ENCODE data around the gene ZCCHC7. TPM values are rescaled to one million over a fixed set of nuclear protein-coding genes. Genes with fewer than 3 reads are reported as not detected.
"Not testable (repeated sequence)": the region's sequence is repeated elsewhere in the genome, so short reads cannot be mapped to it uniquely, and the experiment has no call there.

The ZCCHC7 gene
- total RNA-seq, 1 experiment from 2014 or later, result 17.1 TPM

DNA sequence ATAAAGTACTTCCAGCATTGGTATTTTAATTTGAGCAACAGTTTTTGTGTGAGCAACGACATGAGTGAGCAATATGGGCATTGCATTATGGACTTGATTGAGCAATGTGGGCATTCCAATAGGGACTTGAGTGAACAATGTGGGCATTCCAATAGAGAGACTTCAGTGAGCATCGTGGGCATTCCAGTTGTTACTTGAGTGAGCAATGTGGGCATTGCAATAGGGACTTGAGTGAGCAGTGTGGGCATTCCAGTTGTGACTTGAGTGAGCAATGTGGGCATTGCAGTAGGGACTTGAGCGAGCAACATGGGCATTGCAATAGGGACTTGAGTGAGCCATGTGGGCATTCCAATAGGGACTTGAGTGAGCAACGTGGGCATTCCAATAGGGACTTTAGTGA lies 52.2 kb downstream of the ZCCHC7 start:
- DNase-seq (ENCODE audit: low read depth), result no peak

DNA sequence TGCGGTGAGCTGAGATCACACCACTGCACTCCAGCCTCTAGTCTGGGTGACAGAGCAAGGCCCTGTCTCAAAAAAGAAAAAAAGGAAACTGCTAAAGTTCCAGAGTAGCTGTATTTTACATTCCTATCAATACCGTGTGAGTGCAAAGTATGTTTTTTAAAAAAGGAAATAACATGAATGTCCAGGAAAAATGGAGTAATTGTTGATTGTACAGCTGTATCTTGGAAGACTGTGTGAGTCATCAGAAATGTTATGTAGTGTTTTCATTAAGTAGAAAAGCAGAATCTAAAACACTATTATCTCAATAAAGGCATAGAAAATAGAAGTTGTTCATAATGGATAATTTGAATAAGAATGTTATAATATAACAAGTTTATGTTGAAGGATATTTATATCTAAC lies 53.9 kb downstream of the ZCCHC7 start:
- DNase-seq (ENCODE audit: low read depth), result no peak

DNA sequence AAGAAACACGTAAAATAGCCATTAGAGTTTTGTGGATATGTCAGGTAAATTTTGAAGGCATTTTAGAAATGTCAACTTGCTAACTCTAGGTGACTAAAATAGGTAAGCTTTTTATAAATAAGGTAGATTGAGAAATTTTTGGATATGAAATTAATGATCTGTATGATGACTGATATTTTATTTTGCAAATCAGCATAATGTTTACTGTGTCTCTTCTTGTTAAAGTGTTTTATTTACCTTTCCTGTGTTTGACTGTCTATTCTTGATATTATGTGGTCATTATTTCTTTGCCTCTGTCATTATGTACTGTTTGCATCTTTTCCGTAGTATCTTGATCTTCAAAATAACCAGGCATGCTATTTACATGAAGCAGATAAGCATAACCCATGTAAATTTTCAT lies 58.4 kb downstream of the ZCCHC7 start:
- DNase-seq (ENCODE audit: low read depth), result no peak

DNA sequence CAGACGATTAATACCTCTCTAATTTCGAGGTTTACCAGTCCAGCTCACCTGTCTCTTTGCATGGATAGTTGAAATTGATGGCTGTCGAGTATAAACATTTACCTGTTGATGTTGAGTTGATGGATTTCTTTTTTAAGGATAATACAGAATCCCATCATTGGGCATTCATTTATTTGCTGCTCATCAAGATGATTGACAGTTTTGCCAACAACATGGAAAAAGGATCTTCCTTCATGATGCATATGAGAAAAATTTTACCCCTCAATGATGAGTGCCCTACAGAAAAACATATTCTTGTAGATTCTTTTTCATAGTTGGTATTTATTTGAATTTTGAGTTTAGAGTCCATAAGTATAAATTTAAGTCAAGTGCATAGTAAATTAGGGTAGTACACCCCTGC lies 59.2 kb downstream of the ZCCHC7 start:
- no peak for DNase-seq (ENCODE audit: low read depth)

DNA sequence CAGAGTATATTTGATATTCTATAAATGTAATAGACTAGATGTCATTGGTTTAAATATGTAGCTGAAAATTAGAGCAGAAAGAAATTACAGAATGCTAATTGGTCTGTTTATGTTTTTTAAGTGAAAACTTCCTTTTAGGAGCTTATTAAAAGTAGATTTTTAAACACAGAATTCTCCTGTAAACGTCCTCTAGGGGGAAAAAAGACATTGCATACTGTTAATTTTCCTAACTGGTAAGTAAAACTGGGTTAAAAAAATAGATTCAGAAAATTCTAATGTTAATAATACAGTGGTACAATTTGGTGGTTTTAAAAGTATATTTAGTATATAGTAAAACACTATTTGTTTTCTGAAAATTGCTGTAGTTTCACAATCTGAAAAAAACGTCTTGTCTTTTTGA lies 59.8 kb downstream of the ZCCHC7 start:
- no peak for DNase-seq (ENCODE audit: low read depth)

DNA sequence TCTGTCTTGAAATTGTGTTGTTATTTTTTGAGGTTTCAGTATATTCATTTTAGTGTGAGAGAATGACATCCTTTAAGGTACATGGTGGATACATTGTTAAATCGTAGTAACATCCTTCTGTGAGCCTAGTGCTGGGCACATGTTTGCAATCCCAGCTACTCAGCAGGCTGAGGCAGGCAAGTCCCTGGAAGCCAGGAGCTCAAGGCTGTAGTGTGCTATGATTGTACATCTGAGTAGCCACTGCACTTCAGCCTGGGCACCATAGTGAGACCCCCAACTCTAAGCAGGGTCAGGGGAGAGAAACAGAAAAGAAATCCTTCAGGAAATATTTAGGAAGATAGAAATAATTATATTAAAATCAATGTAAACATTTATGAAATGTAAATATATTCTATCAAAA lies 62.3 kb downstream of the ZCCHC7 start:
- no peak for DNase-seq (ENCODE audit: low read depth)

DNA sequence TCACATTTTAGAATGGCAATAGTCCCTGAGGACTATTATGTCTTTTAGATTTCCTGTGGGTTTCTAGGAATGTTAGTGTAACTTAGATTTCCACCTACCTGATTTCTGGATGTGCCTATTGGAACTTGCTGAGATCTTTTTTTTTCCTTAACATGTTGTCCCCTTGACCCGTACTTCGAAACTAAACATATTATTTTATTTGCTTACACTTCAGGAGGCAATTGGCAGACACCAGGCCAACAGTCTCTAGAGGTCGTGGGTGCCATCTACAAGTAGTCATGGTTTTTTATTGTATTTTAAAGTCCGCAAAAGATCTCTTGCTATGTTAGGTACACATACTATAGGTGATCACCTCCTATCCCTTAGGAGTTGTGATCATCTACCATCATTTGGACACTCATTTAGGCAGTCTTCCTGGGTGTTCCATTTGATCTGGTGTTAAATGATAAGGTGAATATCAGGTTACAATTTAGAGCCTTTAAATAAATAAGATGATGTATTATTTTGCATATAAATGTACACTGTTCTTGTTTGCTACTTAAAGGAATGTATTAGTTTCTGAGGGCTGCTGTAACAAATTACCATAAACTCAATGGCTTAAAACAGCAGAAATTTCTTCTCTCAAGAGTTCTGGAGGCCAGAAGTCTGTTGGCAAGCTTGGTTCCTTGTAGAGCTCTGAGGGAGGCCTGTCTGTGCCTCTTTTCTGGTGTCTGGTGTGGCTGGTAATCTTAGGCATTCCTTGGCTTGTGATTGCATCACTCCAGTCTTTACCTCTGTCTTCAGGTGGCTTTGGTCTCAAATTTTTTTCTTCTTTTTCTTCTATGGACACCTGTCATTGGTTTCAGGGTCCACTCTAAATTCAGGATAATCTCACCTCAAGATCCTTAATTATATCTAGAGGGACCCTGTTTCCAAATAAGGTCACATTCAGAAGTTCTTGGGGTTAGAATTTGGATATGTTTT lies 64.8 kb downstream of the ZCCHC7 start:
- no peak for DNase-seq (ENCODE audit: low read depth)

DNA sequence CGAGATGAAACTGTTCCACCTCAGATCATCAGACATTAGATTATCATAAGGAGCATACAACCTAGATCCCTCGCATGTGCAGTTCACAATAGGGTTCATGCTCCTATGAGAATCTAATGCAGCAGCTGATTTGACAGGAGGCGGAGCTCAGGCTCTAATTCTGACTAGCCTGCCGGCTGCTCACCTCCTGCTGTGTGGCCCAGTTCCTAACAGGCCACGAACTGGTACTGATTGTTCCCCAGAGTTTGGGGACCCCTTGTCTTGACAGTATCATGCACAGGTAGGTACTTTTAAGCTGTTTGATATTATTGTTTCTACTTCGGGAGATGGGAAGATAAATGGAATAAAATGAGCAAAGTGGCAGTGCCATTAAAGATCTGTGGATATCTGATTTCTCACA lies 66.9 kb downstream of the ZCCHC7 start:
- no peak for DNase-seq (ENCODE audit: low read depth)

DNA sequence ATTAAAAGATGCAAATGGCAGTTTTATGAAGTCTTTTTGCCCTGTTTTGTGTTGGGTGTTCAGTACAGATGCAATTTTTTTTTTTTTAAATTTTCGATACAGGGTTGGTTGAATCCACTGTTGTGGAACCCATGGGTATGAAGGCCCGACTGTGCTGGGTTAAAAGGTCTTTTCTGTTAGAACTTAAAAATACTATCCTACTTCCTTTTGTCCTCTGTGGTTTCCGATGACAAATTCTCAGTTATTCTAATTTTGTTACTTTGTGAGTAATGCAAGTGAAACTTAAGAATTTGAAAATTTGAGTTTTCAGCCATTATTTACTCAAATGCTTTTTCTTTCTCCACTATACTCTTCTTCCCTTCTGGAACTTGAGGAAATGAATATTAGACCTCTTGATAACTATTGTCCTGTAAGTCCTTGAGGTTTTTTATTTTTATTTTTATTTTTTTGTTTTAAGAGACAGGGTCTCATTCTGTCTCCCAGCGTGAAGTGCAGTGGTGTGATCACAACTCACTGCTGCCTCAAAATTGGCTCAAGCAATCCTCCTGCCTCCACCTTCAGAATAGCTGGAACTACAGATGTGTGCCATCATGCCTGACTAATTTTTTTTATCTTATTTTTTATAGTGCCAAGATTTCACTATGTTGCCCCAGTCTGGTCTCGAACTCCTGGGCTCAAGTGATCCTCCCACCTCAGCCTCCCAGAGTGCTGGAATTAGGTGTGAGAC lies 67.5 kb downstream of the ZCCHC7 start:
- peak; percentile 61 for DNase-seq (ENCODE audit: low read depth)

DNA sequence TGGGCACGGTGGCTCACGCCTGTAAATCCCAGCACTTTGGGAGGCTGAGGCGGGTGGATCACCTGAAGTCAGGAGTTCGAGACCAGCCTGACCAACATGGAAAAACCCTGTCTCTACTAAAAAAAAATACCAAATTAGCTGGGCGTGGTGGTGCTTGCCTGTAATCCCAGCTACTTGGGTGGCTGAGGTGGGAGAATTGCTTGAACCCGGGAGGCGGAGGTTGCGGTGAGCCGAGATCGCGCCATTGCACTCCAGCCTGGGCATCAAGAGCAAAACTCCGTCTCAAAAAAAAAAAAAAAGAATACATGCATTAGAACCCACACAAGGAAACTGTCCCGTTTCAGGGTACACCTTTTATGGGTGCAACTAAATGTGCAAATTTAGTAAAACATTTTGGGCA lies 70.4 kb downstream of the ZCCHC7 start:
- DNase-seq (ENCODE audit: low read depth), result not testable (repeated sequence)

DNA sequence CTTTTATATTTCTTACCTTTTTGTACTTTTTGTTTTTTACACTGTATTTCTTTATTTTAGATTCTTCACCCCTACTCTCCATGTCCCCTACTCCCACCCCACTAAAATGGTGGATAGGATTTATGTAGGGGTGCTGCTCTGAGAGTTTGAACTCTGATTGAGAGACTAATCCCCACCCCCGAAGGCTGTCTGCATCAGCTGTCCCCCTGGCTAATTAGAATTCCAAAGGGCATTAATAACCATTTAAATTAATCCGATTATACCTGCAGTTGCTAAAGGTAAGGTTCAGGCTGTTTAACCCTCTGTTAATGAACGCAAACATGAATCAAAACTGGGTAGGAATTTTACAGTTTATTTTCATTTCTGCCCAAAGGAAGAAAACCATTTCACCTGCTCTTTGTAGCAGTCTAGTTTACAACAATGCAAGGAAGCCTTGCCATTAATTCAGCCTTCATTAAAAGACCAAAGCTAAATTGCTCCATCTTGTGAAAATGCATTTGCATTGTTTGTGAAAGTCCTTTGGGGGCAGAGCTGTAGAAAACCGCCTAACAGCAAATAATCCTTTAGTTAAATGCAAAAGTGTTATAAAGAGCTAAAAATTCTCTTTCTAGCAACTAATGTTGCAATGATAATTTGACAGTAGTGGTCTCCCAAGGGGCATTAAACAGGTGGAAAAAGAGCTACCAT lies 71.2 kb downstream of the ZCCHC7 start:
- DNase-seq (ENCODE audit: low read depth), result no peak

DNA sequence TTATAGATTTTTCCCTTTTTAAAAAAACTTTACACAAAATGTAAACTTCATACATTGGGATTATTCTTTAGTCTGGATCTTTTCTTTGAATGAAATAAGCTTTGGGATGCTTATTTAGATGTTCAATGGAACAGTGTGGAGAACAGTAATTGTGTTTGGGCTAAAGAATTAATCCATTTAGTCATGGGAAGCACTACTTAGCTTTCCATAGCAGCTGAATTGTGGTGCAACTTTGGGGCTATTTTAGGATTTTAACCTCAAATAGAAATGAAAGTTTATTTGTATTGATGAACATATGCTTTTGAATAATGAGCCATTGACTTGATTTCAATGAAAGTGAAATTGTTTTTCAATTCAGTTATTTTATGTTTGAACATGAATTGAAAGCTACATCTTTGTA lies 72.4 kb downstream of the ZCCHC7 start:
- no peak for DNase-seq (ENCODE audit: low read depth)

DNA sequence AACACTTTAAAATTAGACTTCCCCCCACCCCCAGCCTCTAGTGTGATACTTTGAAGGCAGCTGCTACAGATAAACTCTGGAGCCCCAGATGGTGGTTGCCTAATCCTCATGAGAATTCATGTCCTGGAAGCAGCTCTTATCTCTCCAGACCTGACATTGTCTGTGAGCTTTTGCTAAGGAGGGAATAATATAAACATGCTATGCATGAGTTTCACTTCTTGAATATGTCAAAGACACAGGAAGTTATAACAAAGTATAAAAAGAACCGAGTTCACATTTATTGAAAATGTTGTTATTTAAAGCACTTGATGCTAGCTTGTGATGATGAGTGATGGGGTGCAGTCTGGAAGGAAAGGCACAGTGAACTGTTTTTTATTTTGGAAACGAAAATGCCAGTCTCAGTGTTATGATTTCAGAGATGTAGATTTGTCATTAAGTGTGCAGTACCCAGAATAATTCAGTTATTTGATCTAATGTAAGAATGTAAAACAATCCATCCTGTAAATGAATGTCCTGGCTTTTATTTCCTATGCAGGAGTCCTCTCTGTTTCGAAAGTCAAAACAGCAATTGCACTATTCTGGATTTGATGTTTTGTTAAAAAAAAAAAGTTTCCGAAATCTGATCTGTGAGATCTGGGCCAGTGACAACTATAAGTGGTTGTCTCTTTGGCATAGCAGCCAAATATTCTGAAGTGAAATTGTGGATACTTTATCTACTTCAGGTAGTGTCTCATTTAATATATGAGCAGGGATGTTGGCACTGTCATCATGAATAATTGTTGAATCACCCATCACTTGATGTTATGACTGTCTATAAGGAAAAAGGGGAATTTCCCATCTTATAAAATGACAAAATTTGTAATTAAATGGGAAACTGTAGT lies 77.0 kb downstream of the ZCCHC7 start:
- peak; percentile 56 for DNase-seq (ENCODE audit: low read depth)

DNA sequence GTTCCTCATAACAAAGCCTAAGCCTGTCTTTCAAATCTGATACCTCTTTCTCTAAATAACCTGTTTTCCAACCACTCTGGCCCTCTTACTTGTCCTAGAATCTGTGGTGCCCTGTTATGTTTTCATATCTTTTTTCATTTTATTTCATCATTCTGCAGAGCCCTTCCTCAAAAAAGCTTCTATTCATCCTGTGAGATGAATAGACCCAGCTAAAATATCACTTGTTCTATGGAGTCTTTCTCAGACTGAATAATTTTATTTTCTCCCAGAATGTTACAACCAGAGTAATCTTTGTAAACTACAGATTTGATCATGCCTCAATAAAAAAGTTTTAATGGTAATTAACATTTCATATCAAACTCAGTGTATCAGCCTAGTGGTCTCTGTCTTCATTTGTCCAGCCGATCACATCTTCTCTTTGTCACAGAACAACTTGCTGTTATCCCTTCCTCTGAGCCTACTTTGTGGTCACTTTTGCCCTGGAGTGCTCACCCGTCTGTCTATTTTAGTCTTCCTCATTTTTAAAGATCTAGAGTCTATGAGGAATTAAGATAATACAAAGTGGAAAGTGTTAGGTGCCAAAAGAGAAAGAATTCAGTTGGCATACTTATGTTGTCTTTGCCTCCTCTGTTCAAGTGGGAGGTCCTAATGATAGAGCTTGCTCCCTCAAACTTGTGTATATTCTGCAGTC lies 77.8 kb downstream of the ZCCHC7 start:
- no peak for DNase-seq (ENCODE audit: low read depth)

DNA sequence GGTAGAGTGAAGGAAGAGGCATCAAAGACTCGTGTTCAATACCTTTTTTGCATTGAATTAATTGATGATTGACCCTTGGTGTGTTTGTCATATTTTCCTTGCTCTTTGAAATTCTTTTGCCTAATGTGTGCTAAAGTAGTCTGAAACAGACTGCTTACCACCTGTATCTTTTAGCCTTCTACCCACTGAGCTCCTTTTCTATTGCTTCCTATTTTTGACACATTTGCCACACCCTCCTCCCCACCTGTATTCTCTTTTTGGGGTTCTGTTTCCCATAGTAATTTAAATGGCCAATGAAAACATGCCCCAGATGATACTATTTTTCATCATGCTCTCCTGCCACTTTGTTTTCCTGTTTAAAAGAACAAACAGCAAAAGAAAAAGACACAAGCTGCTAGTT lies 78.5 kb downstream of the ZCCHC7 start:
- no peak for DNase-seq (ENCODE audit: low read depth)

DNA sequence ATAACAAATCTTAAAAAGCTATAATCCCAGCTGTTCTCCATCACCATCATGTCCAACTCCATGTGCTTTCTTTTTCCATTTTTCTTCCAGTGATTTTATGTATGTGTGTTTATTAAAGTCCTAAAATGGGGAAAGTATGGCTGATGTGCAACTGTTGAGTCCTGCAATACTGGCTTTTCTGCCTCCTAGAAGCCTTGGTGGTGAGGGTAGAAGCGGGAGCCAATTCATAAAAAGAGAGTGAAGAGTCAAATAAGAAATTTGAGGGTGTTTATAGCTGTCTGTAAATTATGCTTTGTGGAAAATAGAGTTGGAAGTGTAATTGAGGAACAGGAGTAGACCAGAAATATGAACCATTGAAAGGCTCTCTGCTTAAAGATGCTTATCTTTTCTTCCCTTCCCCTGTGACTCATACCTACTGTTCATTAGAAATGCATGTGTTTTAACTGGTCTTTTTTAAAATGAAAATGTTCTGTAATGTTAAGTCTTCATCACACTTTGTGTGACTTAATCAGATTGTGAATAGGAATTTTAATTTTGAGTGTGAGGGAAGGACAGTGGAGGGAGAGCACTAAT lies 80.1 kb downstream of the ZCCHC7 start:
- peak; percentile 59 for DNase-seq (ENCODE audit: low read depth)

DNA sequence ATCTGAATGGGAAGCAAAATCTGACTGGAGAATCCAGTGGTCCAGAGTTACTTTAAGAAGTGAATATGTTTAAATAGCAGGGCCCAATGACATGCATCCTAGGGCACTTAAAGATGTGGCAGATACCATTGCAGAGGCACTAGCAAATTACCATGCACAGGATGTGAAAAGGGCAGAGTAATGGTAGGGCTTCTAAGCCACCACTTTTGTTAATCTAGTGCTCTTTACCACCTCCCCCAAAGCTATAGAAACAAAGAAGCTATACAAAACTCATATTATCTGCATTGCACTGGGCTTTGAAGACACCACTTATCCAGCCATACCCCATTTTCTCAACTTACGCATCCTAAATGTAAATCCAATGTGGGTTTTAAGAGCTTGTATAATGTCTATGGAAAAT lies 81.2 kb downstream of the ZCCHC7 start:
- no peak for DNase-seq (ENCODE audit: low read depth)

DNA sequence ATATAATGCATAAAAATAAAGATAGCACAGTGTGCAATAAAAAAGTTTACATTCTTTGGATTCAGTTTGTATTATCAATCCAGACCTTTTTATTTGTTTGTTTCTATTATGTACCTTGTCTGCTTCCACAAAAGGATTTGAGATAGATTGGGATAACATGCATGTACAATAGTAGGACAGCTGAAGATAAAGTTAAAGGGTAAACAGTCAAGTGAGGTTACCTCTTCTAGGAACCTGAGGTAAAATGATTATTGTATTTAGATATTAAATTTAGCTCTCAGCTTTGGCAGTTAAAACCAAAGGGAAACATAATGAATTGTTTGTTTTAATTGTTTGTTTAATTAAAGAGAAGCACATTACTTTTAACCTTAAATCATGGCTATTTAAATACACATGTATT lies 81.7 kb downstream of the ZCCHC7 start:
- DNase-seq (ENCODE audit: low read depth), result no peak

DNA sequence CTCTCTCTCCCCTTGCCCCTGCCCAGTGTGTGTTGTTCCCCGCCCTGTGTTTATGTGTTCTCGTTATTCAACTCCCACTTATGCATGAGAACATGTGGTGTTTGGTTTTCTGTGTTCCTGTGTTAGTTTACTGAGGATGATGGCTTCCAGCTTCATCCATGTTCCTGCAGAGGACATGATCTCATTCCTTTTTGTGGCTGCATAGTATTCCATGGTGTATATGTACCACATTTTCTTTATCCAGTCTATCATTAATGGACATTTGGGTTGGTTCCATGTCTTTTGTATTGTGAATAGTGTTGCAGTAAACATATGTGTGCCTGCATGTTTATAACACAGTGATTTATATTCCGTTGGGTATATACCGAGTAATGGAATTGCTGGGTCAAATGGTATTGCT lies 83.1 kb downstream of the ZCCHC7 start:
- not testable (repeated sequence) for DNase-seq (ENCODE audit: low read depth)

DNA sequence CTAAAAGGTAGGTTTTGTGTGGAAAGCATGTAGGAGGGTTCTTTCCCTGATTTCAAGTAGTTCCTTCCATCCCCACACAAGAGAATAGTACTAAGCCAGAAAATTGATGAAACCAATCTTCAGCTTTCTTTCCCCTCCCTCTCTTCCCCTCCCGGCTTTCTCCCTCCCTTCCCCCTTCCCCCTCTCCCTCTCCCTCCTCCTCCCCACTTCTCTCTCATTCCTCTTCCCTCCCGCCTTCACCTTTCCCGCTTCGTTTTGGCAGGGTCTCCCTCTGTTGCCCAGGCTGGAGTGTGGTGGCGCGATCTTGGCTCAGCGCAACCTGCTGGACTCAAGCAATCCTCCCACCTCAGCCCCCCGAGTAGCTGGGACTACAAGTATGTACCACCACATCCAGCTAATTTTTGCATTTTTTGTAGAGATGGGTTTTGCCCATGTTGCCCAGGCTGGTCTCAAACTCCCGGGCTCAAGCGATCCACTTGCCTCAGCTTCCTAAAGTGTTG lies 85.8 kb downstream of the ZCCHC7 start:
- DNase-seq (ENCODE audit: low read depth), result no peak

All from HT1080 (cell line).